Memory B cell (primary cell): ENCODE results near the gene CD8B2.
"Not testable (repeated sequence)": the region's sequence is repeated elsewhere in the genome, so short reads cannot be mapped to it uniquely, and the experiment has no call there.

Experiments used
- ATAC-seq: fragments of 150-1000 bp; cut with Tn5 transposase; 2 replicates; pipeline ENCODE4 v1.10.0; 2021; ENCODE audit warnings: low read depth, mild to moderate bottlenecking, moderate library complexity
- DNase-seq, 2 donors: peaks; one replicate each; pipeline ENCODE4 v3.0.0; 2022; ENCODE audit warnings: low spot score in 2 of 2
- H3K27ac Mint-ChIP-seq: one replicate; pipeline ENCODE4 v1.8.0; 2022; ENCODE audit warnings: mild to moderate bottlenecking, moderate library complexity, mixed read lengths
- H3K27me3 Mint-ChIP-seq: one replicate; pipeline ENCODE4 v1.8.0; 2022; ENCODE audit warnings: mixed read lengths
- H3K36me3 Mint-ChIP-seq: one replicate; pipeline ENCODE4 v1.8.0; 2022; ENCODE audit warnings: mild to moderate bottlenecking, mixed read lengths
- H3K4me1 Mint-ChIP-seq: one replicate; pipeline ENCODE4 v1.8.0; 2022; ENCODE audit warnings: mixed read lengths
- H3K4me3 Mint-ChIP-seq: one replicate; pipeline ENCODE4 v1.8.0; 2022; ENCODE audit warnings: mild to moderate bottlenecking, moderate library complexity, mixed read lengths
- H3K9me3 Mint-ChIP-seq: one replicate; pipeline ENCODE4 v1.8.0; 2022; ENCODE audit warnings: mixed read lengths

CD8B2 gene

DNA sequence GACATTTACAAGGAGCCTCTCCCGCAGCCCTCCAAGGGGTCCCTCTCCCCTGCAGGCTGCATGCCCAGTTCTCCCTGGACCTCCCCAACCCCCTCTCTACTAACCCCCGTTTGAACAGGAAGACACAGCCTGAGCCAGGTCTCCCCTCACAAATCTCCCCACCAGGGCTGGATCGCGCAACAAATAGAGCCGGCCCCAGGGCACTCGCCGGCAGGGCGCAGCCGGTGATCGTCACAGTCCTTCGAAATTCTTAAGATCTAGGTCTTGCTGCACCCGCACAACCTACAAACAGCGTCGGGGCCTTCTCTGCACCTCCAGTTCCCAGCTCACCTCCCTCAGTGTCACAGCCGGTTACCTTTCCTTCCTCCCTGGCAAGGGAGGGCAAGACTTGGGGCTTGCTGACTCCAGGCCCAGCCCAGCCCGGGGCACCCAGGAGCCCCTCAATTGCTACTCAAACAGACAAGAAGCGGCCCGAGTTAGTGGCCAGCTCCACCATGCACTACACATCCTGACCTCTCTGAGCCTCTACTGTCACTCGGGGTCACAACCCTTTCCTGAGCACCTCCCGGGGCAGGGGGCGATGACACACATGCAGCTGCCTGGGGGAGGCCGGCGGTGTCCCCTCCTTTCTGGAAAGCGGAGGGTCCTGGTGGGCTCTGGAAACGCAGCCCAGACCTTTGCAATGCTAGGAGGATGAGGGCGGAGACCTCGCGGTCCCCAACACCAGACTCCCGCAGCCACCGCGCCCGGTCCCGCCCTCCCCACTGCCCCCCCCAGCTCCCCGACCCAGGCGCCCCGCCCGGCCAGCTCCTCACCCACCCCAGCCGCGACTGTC, at the start of gene CD8B2:
Gene CD8B2, plus strand, starts transcription at position 814 of the 835 bp plus-strand sequence. CDS start 63 bp downstream, outside the sequence.
- H3K27me3 Mint-ChIP-seq, ATAC-seq, H3K36me3 Mint-ChIP-seq, H3K4me1 Mint-ChIP-seq, H3K4me3 Mint-ChIP-seq, DNase-seq, H3K9me3 Mint-ChIP-seq, H3K27ac Mint-ChIP-seq: not testable (repeated sequence)

DNA sequence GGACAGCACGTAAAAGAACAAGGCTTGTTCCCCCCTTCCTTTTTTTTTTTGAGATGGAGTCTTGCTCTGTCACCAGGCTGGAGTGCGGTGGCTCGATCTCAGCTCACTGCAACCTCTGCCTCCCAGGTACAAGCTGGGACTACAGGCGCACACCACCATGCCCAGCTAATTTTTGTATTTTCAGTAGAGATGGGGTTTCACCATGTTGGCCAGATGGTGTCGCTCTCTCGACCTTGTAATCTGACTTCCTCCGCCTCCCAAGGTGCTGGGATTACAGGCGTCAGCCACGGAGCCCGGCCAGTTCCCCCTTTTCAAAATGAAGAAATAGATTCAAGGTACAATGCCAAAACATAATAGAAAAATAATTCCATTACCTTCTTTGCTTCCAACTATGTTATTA, 25.3 kb upstream of the CD8B2 start:
- H3K4me1 Mint-ChIP-seq, DNase-seq, ATAC-seq: not testable (repeated sequence)

DNA sequence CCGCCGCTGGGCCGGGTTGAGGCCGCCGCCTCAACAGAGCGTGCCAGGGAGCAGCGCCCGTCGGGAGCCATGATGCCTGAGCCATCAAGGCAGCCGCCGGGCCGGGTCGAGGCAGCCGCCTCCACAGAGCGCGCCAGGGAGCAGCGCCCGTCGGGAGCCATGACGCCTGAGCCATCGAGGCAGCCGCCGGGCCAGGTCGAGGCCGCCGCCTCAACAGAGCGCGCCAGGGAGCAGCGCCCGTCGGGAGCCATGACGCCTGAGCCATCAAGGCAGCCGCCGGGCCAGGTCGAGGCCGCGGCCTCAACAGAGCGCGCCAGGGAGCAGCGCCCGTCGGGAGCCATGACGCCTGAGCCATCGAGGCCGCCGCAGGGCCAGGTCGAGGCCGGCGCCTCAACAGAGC, 19.6 kb upstream of the CD8B2 start:
- H3K4me1 Mint-ChIP-seq, H3K36me3 Mint-ChIP-seq, DNase-seq, H3K4me3 Mint-ChIP-seq, ATAC-seq, H3K9me3 Mint-ChIP-seq, H3K27me3 Mint-ChIP-seq, H3K27ac Mint-ChIP-seq: not testable (repeated sequence)

More for the DNA sequence above, 25.3 kb upstream of the CD8B2 start:
- H3K27me3 Mint-ChIP-seq, H3K4me3 Mint-ChIP-seq, H3K9me3 Mint-ChIP-seq, H3K27ac Mint-ChIP-seq, H3K36me3 Mint-ChIP-seq: not testable (repeated sequence)

DNA sequence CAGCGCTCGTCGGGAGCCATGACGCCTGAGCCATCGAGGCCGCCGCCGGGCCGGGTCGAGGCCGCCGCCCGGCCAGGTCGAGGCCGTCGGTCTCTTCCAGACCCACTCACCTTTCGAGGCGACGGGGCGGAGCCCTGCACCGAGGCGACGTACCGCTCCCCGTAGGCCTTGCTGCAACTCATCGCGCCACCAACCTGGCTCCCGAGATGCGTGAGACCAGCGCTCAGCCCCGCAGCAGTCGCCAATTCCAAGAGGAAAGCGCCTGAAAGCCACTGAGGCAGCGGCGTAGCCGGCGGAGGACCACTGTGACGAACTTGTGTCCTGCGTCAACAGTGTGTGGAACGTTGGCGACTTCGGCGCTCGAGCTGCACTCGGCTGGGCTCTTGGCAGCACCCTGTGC, 19.1 kb upstream of the CD8B2 start, which contains the start of gene RGPD3:
Gene RGPD3, minus strand, starts transcription at position 307 of the 400 bp plus-strand sequence. Its CDS starts 125 bp downstream, at position 182.
- ATAC-seq, H3K36me3 Mint-ChIP-seq, H3K4me1 Mint-ChIP-seq, DNase-seq, H3K27ac Mint-ChIP-seq, H3K27me3 Mint-ChIP-seq, H3K9me3 Mint-ChIP-seq, H3K4me3 Mint-ChIP-seq: not testable (repeated sequence)

DNA sequence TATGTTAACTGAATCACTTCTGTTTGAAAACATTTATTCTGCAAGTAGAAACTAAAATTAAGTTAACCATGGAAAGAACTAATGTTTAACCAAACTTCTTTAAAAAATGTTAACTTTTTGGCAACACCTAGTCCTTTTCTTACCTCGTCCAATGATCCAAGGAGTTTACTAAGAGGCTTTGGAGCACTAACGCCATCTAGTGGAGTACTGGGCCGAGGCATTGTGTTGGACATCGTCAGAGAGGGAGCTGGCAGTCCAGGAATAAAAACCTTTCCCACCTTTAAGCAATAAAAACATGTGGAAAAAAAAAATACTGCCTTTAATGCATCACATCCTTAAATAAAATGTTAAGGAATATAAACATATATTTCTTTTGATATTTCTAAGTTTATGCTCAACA, 16.5 kb upstream of the CD8B2 start:
- not testable (repeated sequence) for H3K27ac Mint-ChIP-seq, H3K9me3 Mint-ChIP-seq, H3K27me3 Mint-ChIP-seq, H3K36me3 Mint-ChIP-seq, ATAC-seq, H3K4me1 Mint-ChIP-seq, H3K4me3 Mint-ChIP-seq
- DNase-seq = peak in 1 of 2 donors; percentile 16

DNA sequence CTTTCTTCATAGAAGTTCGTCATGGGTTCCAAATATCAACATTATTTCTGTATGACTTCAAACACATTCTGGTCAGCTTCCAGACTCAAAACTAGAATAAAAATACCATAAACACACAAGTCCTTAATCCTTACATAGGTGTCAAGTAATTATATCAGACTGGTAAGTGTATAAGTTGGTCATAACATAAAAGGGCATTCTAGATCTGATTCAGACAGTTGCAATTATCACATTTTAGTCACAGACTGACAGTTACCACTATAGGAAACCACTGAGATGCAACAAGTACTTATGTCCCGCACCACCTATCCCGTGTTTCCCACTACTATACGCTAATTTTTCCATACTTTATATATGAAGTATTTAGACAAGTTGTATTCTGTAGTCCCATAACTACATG, 9.5 kb upstream of the CD8B2 start:
- H3K4me3 Mint-ChIP-seq, ATAC-seq, DNase-seq, H3K36me3 Mint-ChIP-seq, H3K9me3 Mint-ChIP-seq, H3K27me3 Mint-ChIP-seq, H3K27ac Mint-ChIP-seq, H3K4me1 Mint-ChIP-seq: not testable (repeated sequence)

DNA sequence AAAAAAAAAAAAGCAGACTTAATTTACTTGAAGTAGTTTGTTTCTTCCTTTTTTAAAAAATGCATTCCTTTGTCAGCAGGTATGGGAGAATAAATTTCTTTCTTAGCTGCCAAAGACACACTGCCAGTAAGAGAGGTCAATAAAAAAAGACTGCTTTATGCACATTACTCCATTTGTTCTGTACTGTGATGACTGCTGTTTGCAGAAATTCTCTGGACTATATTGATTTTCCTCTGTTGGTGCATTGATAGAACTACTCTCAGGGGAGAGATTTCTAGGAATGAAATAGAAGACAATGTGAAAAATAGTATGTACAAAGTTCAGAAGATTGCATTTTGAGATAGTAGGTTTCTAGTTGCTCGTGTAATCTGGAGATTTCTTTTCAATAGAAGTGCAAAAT, 7.6 kb upstream of the CD8B2 start:
- DNase-seq, ATAC-seq, H3K27me3 Mint-ChIP-seq, H3K36me3 Mint-ChIP-seq, H3K9me3 Mint-ChIP-seq, H3K4me3 Mint-ChIP-seq, H3K27ac Mint-ChIP-seq, H3K4me1 Mint-ChIP-seq: not testable (repeated sequence)

DNA sequence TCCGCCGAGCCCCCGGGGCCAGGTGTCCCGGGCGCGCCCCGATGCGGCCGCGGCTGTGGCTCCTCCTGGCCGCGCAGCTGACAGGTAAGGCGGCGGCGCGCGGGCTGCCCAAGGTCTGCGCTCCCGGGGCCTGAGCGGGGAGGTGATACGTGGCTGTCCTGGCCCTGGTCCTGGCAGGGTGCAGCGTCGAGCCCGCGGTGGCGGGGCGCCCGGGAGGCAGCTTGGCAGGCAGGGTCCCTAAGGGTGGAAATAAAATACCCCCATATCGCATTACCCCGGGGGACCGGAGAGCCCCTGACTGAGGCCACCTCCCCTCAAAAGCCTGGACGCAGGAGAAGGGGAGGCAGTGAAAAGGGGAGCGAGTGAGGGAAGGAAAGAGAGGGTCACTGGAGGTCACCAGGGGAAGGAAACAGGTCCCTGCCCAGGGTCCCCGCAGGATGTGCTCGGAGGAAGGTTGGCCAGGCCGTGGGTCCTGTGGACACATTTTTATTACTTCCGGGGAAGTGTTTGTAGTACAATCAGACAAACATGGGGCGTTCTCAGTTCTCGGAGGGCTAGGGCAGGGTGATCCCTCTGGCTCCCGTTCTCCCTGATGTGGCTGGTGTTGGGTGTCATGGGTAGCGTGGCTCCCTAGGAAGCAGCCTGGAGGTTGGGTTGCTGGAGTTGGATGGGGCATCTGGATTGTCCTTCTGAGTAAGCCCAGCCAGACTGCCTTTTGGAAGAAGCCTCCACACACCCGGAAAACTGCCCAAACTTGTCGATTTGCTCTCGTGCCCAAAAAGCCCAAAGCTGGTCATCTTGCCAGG, 425 bp downstream of the CD8B2 start:
- not testable (repeated sequence) for H3K27ac Mint-ChIP-seq, DNase-seq, H3K27me3 Mint-ChIP-seq, H3K36me3 Mint-ChIP-seq, H3K4me3 Mint-ChIP-seq, H3K9me3 Mint-ChIP-seq, H3K4me1 Mint-ChIP-seq, ATAC-seq

DNA sequence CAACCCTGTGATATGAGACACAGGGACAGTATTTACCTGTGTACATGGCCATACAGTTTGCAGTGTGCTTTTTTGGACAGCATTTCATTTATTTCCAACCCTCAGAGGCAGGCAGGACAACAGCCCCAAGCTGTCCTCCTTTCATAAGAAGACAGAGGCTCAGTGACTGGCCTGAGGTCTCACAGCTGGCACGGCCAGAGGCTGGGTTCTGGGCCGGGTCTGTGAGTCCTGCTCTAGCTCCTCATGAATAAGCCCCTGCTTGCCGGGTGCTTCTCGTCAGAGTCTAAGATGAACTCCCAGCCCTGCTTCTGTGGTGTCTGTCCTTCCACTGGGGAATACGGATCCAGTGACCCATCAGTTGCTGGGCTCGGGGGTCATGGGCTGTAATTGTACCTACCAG, 2.5 kb downstream of the CD8B2 start:
- not testable (repeated sequence) for ATAC-seq, DNase-seq, H3K4me3 Mint-ChIP-seq, H3K27ac Mint-ChIP-seq, H3K9me3 Mint-ChIP-seq, H3K4me1 Mint-ChIP-seq, H3K27me3 Mint-ChIP-seq, H3K36me3 Mint-ChIP-seq

DNA sequence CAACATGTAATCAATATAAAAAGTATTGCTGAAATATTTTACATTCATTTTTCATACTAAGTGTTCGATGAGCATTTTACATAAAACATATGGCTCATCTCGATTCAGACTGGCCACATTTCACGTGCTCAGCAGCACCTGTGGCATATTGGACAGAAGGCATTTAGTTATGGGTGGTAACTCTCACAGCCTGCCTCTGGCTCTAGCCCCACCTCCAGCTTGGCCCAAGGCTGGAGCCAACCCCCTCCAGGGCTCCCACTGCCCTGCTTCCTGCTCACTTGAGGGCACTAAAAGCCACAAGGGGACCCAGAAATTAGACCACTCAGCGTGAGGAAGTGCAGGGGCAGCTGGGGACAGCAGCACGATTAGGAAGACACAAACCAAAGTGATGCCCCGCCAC, 5.2 kb downstream of the CD8B2 start:
- not testable (repeated sequence) for H3K9me3 Mint-ChIP-seq, H3K27me3 Mint-ChIP-seq, H3K36me3 Mint-ChIP-seq, ATAC-seq, H3K4me1 Mint-ChIP-seq, H3K27ac Mint-ChIP-seq, H3K4me3 Mint-ChIP-seq, DNase-seq

DNA sequence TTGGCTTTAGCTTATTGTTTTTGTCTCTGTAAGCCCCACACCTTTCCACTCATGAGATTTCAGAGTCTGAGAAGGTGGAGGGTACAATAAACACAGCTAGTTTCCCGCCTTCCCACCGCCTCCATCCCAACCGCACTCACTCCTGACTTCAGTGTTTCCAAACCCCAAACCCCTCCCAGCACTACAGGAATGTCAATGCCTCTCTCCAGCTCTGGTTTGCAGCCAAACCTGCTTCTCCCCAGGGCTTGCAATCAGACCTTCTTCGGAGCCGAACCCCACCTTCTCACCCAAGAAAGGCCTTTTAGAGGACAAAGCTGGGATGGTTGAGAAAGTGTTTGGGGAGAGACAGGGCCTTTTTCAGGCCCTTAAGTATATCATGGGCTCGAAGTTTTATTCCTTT, 5.7 kb downstream of the CD8B2 start:
- not testable (repeated sequence) for H3K36me3 Mint-ChIP-seq, ATAC-seq, H3K9me3 Mint-ChIP-seq, H3K27me3 Mint-ChIP-seq, H3K4me3 Mint-ChIP-seq, H3K4me1 Mint-ChIP-seq, DNase-seq, H3K27ac Mint-ChIP-seq

DNA sequence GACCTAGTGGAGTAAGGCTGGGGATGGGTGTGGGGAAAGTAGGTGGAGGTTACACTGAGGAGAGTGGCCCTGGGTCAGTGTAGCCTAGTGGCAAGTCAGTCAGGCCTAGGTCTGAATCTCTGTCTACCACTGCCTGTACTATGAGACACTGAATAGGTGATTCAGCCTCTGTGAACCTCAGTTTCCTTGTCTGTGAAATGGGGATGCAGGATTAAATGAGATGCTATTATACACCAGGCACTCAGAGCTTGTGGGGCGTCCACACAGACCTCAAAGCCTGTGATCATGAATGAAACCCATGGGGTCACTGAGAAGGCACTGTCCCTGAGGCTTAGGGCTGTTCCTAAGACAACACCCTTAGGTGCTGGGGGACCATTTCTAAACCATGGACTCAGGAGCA, 11.4 kb downstream of the CD8B2 start:
- not testable (repeated sequence) for H3K4me3 Mint-ChIP-seq, H3K27me3 Mint-ChIP-seq, DNase-seq, H3K36me3 Mint-ChIP-seq, H3K4me1 Mint-ChIP-seq, H3K9me3 Mint-ChIP-seq, ATAC-seq, H3K27ac Mint-ChIP-seq

DNA sequence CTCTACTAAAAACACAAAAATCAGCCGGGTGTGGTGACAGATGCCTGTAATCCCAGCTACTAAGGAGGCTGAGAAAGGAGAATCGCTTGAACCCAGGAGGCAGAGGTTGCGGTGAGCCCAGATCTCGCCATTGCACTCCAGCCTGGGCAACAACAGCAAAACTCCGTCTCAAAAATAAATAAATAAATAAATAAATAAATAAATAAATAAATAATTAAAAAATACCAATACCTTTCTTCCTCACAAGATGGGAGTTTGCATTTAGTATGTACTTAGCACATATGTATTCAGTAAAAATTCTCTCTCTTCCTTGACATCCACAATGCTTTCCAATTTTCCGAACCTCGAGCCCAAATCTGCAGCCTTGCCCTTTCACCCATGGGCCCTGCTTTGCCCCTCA, 13.2 kb downstream of the CD8B2 start:
- not testable (repeated sequence) for ATAC-seq, H3K4me3 Mint-ChIP-seq, H3K27ac Mint-ChIP-seq, H3K9me3 Mint-ChIP-seq, H3K27me3 Mint-ChIP-seq, H3K4me1 Mint-ChIP-seq, H3K36me3 Mint-ChIP-seq, DNase-seq

DNA sequence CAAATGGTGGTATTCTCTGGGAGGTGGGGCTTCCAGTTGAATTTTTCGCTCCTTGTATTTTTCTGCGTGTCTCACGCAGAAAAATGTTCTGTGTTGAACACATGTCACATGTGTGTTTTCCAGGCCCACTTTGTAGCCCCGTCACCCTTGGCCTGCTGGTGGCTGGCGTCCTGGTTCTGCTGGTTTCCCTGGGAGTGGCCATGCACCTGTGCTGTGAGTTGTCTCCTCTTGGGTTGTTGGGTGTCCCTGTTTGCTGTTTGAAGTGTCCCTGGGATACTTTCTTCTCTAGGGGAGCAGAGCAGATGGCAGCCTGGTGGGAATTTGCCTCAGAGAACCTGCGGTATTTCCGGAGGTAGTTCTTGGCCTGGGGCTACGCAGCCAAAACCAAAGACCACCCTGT, 15.2 kb downstream of the CD8B2 start:
- ATAC-seq, H3K9me3 Mint-ChIP-seq, H3K4me3 Mint-ChIP-seq, DNase-seq, H3K27me3 Mint-ChIP-seq, H3K36me3 Mint-ChIP-seq, H3K4me1 Mint-ChIP-seq, H3K27ac Mint-ChIP-seq: not testable (repeated sequence)
